ENCODE measurements around the gene THOC1. TPM values are rescaled to one million over a fixed set of nuclear protein-coding genes. Genes with fewer than 3 reads are reported as not detected.
"Not testable (repeated sequence)": the region's sequence is repeated elsewhere in the genome, so short reads cannot be mapped to it uniquely, and the experiment has no call there.

Gene THOC1
- total RNA-seq, 2 experiments from 2014 or later = 43.6 to 49.4 TPM

- no peak overlapping the region for H3K4me3 Mint-ChIP-seq
- POLR2A ChIA-PET = no interaction called here
- H3K36me3 Mint-ChIP-seq (ENCODE audit: low read depth) = no peaks in the 10 kb centered on the region
- H3K9me3 Mint-ChIP-seq (ENCODE audit: insufficient read depth) = no peaks in the 10 kb centered on the region
- no peak overlapping the region for H3K27ac Mint-ChIP-seq
- CTCF ChIA-PET = no interaction called here
- H3K27me3 Mint-ChIP-seq (ENCODE audit: low read depth) = peaks cover 7% of the 10 kb centered on the region
- ATAC-seq = no peak
- no peak for DNase-seq
- H3K4me1 Mint-ChIP-seq (ENCODE audit: low read depth) = no peaks in the 10 kb centered on the region
Measured at GRCh38 chr18:297936-298335, 30.1 kb upstream of the THOC1 start.

- no peaks in the 10 kb centered on the region for H3K4me1 Mint-ChIP-seq (ENCODE audit: low read depth)
- H3K9me3 Mint-ChIP-seq (ENCODE audit: insufficient read depth) = no peaks in the 10 kb centered on the region
- ATAC-seq (no peak), DNase-seq (no peak)
- ChIA-PET CTCF (no interaction called here), POLR2A (interaction anchor here (0.6 kb wide), 2 partner anchors 212 to 260 kb away, joined by 3 read pairs; no protein-coding TSS in a partner anchor)
- H3K4me3 Mint-ChIP-seq = no peak overlapping the region
- peaks cover 7% of the 10 kb centered on the region for H3K27me3 Mint-ChIP-seq (ENCODE audit: low read depth)
- no peaks in the 10 kb centered on the region for H3K36me3 Mint-ChIP-seq (ENCODE audit: low read depth)
- H3K27ac Mint-ChIP-seq = no peak overlapping the region
Measured at GRCh38 chr18:295756-296490, 28.1 kb upstream of the THOC1 start.

GRCh38 chr18:294566-294965, 26.7 kb upstream of the THOC1 start:
- no peaks in the 10 kb centered on the region for H3K36me3 Mint-ChIP-seq (ENCODE audit: low read depth)
- no peak for ATAC-seq

GRCh38 chr18:293536-293935, 25.7 kb upstream of the THOC1 start:
- Mint-ChIP-seq H3K27me3 (ENCODE audit: low read depth) (peaks cover 5% of the 10 kb centered on the region), H3K4me1 (ENCODE audit: low read depth) (no peaks in the 10 kb centered on the region), H3K4me3 (no peak overlapping the region), H3K27ac (no peak overlapping the region), H3K36me3 (ENCODE audit: low read depth) (no peaks in the 10 kb centered on the region), H3K9me3 (ENCODE audit: insufficient read depth) (no peaks in the 10 kb centered on the region)
- ChIA-PET CTCF (no interaction called here), POLR2A (no interaction called here)
- DNase-seq (no peak), ATAC-seq (no peak)

More at GRCh38 chr18:294566-294965, 26.7 kb upstream of the THOC1 start:
- Mint-ChIP-seq H3K27me3 (ENCODE audit: low read depth) (peaks cover 5% of the 10 kb centered on the region), H3K9me3 (ENCODE audit: insufficient read depth) (no peaks in the 10 kb centered on the region), H3K4me1 (ENCODE audit: low read depth) (no peaks in the 10 kb centered on the region), H3K27ac (no peak overlapping the region), H3K4me3 (no peak overlapping the region)
- DNase-seq = no peak
- CTCF ChIA-PET = no interaction called here
- POLR2A ChIA-PET = no interaction called here

- POLR2A ChIA-PET = no interaction called here
- ATAC-seq = no peak
- DNase-seq = no peak
- Mint-ChIP-seq H3K27ac (no peak overlapping the region), H3K36me3 (ENCODE audit: low read depth) (no peaks in the 10 kb centered on the region), H3K4me3 (no peak overlapping the region), H3K4me1 (ENCODE audit: low read depth) (no peaks in the 10 kb centered on the region), H3K9me3 (ENCODE audit: insufficient read depth) (no peaks in the 10 kb centered on the region), H3K27me3 (ENCODE audit: low read depth) (peaks cover 5% of the 10 kb centered on the region)
- CTCF ChIA-PET = no interaction called here
Measured at GRCh38 chr18:292271-292670, 24.4 kb upstream of the THOC1 start.

GRCh38 chr18:289970-290369, 22.1 kb upstream of the THOC1 start:
- H3K4me3 Mint-ChIP-seq; ATAC-seq; POLR2A ChIA-PET; H3K27me3 Mint-ChIP-seq (ENCODE audit: low read depth); H3K4me1 Mint-ChIP-seq (ENCODE audit: low read depth); H3K9me3 Mint-ChIP-seq (ENCODE audit: insufficient read depth); H3K27ac Mint-ChIP-seq; CTCF ChIA-PET; DNase-seq; H3K36me3 Mint-ChIP-seq (ENCODE audit: low read depth): not testable (repeated sequence)

- Mint-ChIP-seq H3K4me3 (no peak overlapping the region), H3K9me3 (ENCODE audit: insufficient read depth) (no peaks in the 10 kb centered on the region), H3K27me3 (ENCODE audit: low read depth) (peaks cover 8% of the 10 kb centered on the region), H3K27ac (no peak overlapping the region), H3K4me1 (ENCODE audit: low read depth) (no peaks in the 10 kb centered on the region), H3K36me3 (ENCODE audit: low read depth) (no peaks in the 10 kb centered on the region)
- DNase-seq (no peak), ATAC-seq (no peak)
- POLR2A ChIA-PET = interaction anchor here (0.6 kb wide), 1 partner anchor 139 kb away, joined by 3 read pairs; no protein-coding TSS in a partner anchor
- CTCF ChIA-PET = no interaction called here
Measured at GRCh38 chr18:289026-289425, 21.2 kb upstream of the THOC1 start.

GRCh38 chr18:286515-287310, 18.9 kb upstream of the THOC1 start:
- peaks cover 8% of the 10 kb centered on the region for H3K27me3 Mint-ChIP-seq (ENCODE audit: low read depth)
- no peak for DNase-seq
- no peaks in the 10 kb centered on the region for H3K36me3 Mint-ChIP-seq (ENCODE audit: low read depth)
- ChIA-PET POLR2A (no interaction called here), CTCF (no interaction called here)
- H3K27ac Mint-ChIP-seq = no peak overlapping the region
- no peaks in the 10 kb centered on the region for H3K4me1 Mint-ChIP-seq (ENCODE audit: low read depth)
- no peaks in the 10 kb centered on the region for H3K9me3 Mint-ChIP-seq (ENCODE audit: insufficient read depth)
- no peak overlapping the region for H3K4me3 Mint-ChIP-seq
- no peak for ATAC-seq

GRCh38 chr18:285817-286216, 18.0 kb upstream of the THOC1 start:
- ChIA-PET CTCF (no interaction called here), POLR2A (no interaction called here)
- peaks cover 11% of the 10 kb centered on the region for H3K27me3 Mint-ChIP-seq (ENCODE audit: low read depth)
- no peaks in the 10 kb centered on the region for H3K36me3 Mint-ChIP-seq (ENCODE audit: low read depth)
- H3K27ac Mint-ChIP-seq = no peak overlapping the region
- no peaks in the 10 kb centered on the region for H3K4me1 Mint-ChIP-seq (ENCODE audit: low read depth)
- DNase-seq = no peak
- ATAC-seq = no peak
- H3K4me3 Mint-ChIP-seq = no peak overlapping the region
- H3K9me3 Mint-ChIP-seq (ENCODE audit: insufficient read depth) = no peaks in the 10 kb centered on the region

- peaks cover 2% of the 10 kb centered on the region for H3K27me3 Mint-ChIP-seq (ENCODE audit: low read depth)
- H3K36me3 Mint-ChIP-seq (ENCODE audit: low read depth) = no peaks in the 10 kb centered on the region
- no peak for DNase-seq
- ATAC-seq = no peak
- no peaks in the 10 kb centered on the region for H3K9me3 Mint-ChIP-seq (ENCODE audit: insufficient read depth)
- ChIA-PET POLR2A (no interaction called here), CTCF (no interaction called here)
- H3K4me3 Mint-ChIP-seq = no peak overlapping the region
- no peaks in the 10 kb centered on the region for H3K4me1 Mint-ChIP-seq (ENCODE audit: low read depth)
- no peak overlapping the region for H3K27ac Mint-ChIP-seq
Measured at GRCh38 chr18:275486-275885, 7.6 kb upstream of the THOC1 start.

GRCh38 chr18:274313-274712, 6.5 kb upstream of the THOC1 start:
- Mint-ChIP-seq H3K4me3 (no peak overlapping the region), H3K27ac (no peak overlapping the region), H3K27me3 (ENCODE audit: low read depth) (peaks cover 2% of the 10 kb centered on the region), H3K36me3 (ENCODE audit: low read depth) (no peaks in the 10 kb centered on the region), H3K9me3 (ENCODE audit: insufficient read depth) (no peaks in the 10 kb centered on the region), H3K4me1 (ENCODE audit: low read depth) (peaks cover 6% of the 10 kb centered on the region)
- ChIA-PET POLR2A (no interaction called here), CTCF (no interaction called here)
- no peak for DNase-seq
- ATAC-seq = no peak

- CTCF ChIA-PET = no interaction called here
- H3K36me3 Mint-ChIP-seq (ENCODE audit: low read depth) = no peaks in the 10 kb centered on the region
- ATAC-seq (no peak), DNase-seq (no peak)
- H3K9me3 Mint-ChIP-seq (ENCODE audit: insufficient read depth) = no peaks in the 10 kb centered on the region
- H3K27ac Mint-ChIP-seq = no peak overlapping the region
- H3K4me1 Mint-ChIP-seq (ENCODE audit: low read depth) = peaks cover 13% of the 10 kb centered on the region
- POLR2A ChIA-PET = no interaction called here
- H3K4me3 Mint-ChIP-seq = no peak overlapping the region
- H3K27me3 Mint-ChIP-seq (ENCODE audit: low read depth) = peaks cover 2% of the 10 kb centered on the region
Measured at GRCh38 chr18:273525-273924, 5.7 kb upstream of the THOC1 start.
